RPMI8226 (cell line): ENCODE measurements around the gene ZNF407.

Experiments
- DNase-seq: peaks from one replicate; pipeline ENCODE4 v3.0.0-alpha.2; 2015

The ZNF407 gene

GRCh38 chr18:74980669-74981068, 383.0 kb downstream of the ZNF407 start:
- DNase-seq, result no peak

GRCh38 chr18:74981476-74981875, 383.8 kb downstream of the ZNF407 start:
- no peak for DNase-seq

- no peak for DNase-seq
These were observed 385.4 kb downstream of the ZNF407 start for GRCh38 chr18:74982946-74983635.

GRCh38 chr18:74989134-74989533, 391.5 kb downstream of the ZNF407 start:
- DNase-seq, result no peak

- DNase-seq, result peak; percentile 35
These were observed 393.0 kb downstream of the ZNF407 start for GRCh38 chr18:74990563-74991081.

- no peak for DNase-seq
These were observed 397.1 kb downstream of the ZNF407 start for GRCh38 chr18:74994502-74995418.

- no peak for DNase-seq
These were observed 397.7 kb downstream of the ZNF407 start for GRCh38 chr18:74995419-74995736.

GRCh38 chr18:74996055-74996454, 398.4 kb downstream of the ZNF407 start:
- DNase-seq, result no peak

- no peak for DNase-seq
These were observed 399.3 kb downstream of the ZNF407 start for GRCh38 chr18:74996996-74997395.

GRCh38 chr18:75000920-75001319, 403.2 kb downstream of the ZNF407 start:
- no peak for DNase-seq

GRCh38 chr18:75003039-75003438, 405.4 kb downstream of the ZNF407 start:
- DNase-seq, result no peak

GRCh38 chr18:75003764-75004690, 406.4 kb downstream of the ZNF407 start:
- DNase-seq, result no peak

- DNase-seq, result no peak
These were observed 408.0 kb downstream of the ZNF407 start for GRCh38 chr18:75005626-75006025.

- no peak for DNase-seq
These were observed 410.5 kb downstream of the ZNF407 start for GRCh38 chr18:75008186-75008585.

GRCh38 chr18:75009296-75009695, 411.6 kb downstream of the ZNF407 start:
- DNase-seq, result no peak

GRCh38 chr18:75009878-75010277, 412.2 kb downstream of the ZNF407 start:
- no peak for DNase-seq

- DNase-seq, result no peak
These were observed 412.6 kb downstream of the ZNF407 start for GRCh38 chr18:75010278-75010677.

GRCh38 chr18:75010689-75011088, 413.0 kb downstream of the ZNF407 start:
- DNase-seq, result no peak

- DNase-seq, result no peak
These were observed 418.5 kb downstream of the ZNF407 start for GRCh38 chr18:75016025-75016717.

GRCh38 chr18:75023473-75023872, 425.8 kb downstream of the ZNF407 start:
- DNase-seq, result no peak

GRCh38 chr18:75024871-75025270, 427.2 kb downstream of the ZNF407 start:
- DNase-seq, result no peak

GRCh38 chr18:75025573-75025972, 427.9 kb downstream of the ZNF407 start:
- no peak for DNase-seq
